Activated effector memory CD4-positive, alpha-beta T cell treated with anti-CD3 and anti-CD28 coated beads, Interleukin-2, amount 50 U/mL, for 16 hours (primary cell): ENCODE measurements around the gene PLCH1.

Experiments
- DNase-seq: peaks from one replicate; pipeline ENCODE4 v3.0.0-alpha.2; 2020

Gene PLCH1

GRCh38 chr3:155329513-155330048 lies 415.3 kb downstream of the PLCH1 start:
- no peak for DNase-seq

GRCh38 chr3:155327871-155328270 lies 417.0 kb downstream of the PLCH1 start:
- DNase-seq, result no peak

GRCh38 chr3:155327430-155327829 lies 417.4 kb downstream of the PLCH1 start:
- DNase-seq, result no peak

- no peak for DNase-seq
These were observed 418.0 kb downstream of the PLCH1 start for GRCh38 chr3:155326901-155327300.

GRCh38 chr3:155326244-155326643 lies 418.6 kb downstream of the PLCH1 start:
- DNase-seq, result no peak
